HEK293 (cell line): Measurements from ENCODE around the gene RAD9B.

Source experiments
- BCL11A ChIP-seq: fragments of 450-650 bp; formaldehyde crosslinking; IDR thresholded peaks from 2 replicates; pipeline ENCODE4 v1.5.1; 2016; ENCODE audit warnings: low read depth, missing biosample characterization, missing genetic modification characterization
- KLF7 ChIP-seq: fragments of 450-650 bp; formaldehyde crosslinking; IDR thresholded peaks from 2 replicates; pipeline ENCODE4 v1.5.1; 2016; ENCODE audit warnings: missing biosample characterization, missing genetic modification characterization, borderline replicate concordance
- MYNN ChIP-seq: fragments of 450-650 bp; formaldehyde crosslinking; IDR thresholded peaks from 2 replicates; pipeline ENCODE4 v1.5.1; 2016; ENCODE audit warnings: missing biosample characterization, missing genetic modification characterization, borderline replicate concordance
- SETDB1 ChIP-seq: IDR thresholded peaks from one replicate; pipeline ENCODE4 v1.6.1; 2017; ENCODE audit warnings: mild to moderate bottlenecking, low read length, moderate library complexity, mixed read lengths; ENCODE audit not compliant: insufficient read length
- ZFP37 ChIP-seq: fragments of 450-650 bp; formaldehyde crosslinking; IDR thresholded peaks from 2 replicates; pipeline ENCODE4 v1.5.1; 2016; ENCODE audit warnings: missing biosample characterization, missing genetic modification characterization
- ZFP41 ChIP-seq: fragments of 450-650 bp; formaldehyde crosslinking; IDR thresholded peaks from 2 replicates; pipeline ENCODE4 v1.5.1; 2016; ENCODE audit warnings: missing biosample characterization, missing genetic modification characterization, borderline replicate concordance
- ZNF10 ChIP-seq: fragments of 450-650 bp; formaldehyde crosslinking; IDR thresholded peaks from 2 replicates; pipeline ENCODE4 v1.5.1; 2017; ENCODE audit warnings: missing biosample characterization, missing genetic modification characterization
- ZNF121 ChIP-seq: fragments of 450-650 bp; formaldehyde crosslinking; IDR thresholded peaks from 2 replicates; pipeline ENCODE4 v1.5.1; 2016; ENCODE audit warnings: missing biosample characterization, missing genetic modification characterization
- ZNF155 ChIP-seq: fragments of 450-650 bp; formaldehyde crosslinking; IDR thresholded peaks from 2 replicates; pipeline ENCODE4 v1.5.1; 2016; ENCODE audit warnings: missing biosample characterization, missing genetic modification characterization
- ZNF2 ChIP-seq: fragments of 450-650 bp; formaldehyde crosslinking; IDR thresholded peaks from 2 replicates; pipeline ENCODE4 v1.5.1; 2016; ENCODE audit warnings: missing biosample characterization, missing genetic modification characterization
- ZNF324 ChIP-seq: fragments of 450-650 bp; formaldehyde crosslinking; IDR thresholded peaks from 2 replicates; pipeline ENCODE4 v1.5.1; 2016; ENCODE audit warnings: missing biosample characterization, missing genetic modification characterization
- ZNF366 ChIP-seq: fragments of 450-650 bp; formaldehyde crosslinking; conservative IDR thresholded peaks from 2 replicates; pipeline ENCODE4 v1.5.1; 2016; ENCODE audit warnings: missing biosample characterization, missing genetic modification characterization
- ZNF518A ChIP-seq: fragments of 450-650 bp; formaldehyde crosslinking; conservative IDR thresholded peaks from 2 replicates; pipeline ENCODE4 v1.5.1; 2016; ENCODE audit warnings: low read depth, missing biosample characterization, missing genetic modification characterization
- ZNF544 ChIP-seq: fragments of 450-650 bp; formaldehyde crosslinking; IDR thresholded peaks from 2 replicates; pipeline ENCODE4 v1.5.0; 2017; ENCODE audit warnings: missing biosample characterization, missing genetic modification characterization
- ZNF600 ChIP-seq: fragments of 450-650 bp; formaldehyde crosslinking; IDR thresholded peaks from 2 replicates; pipeline ENCODE4 v1.5.1; 2016; ENCODE audit warnings: missing biosample characterization, missing genetic modification characterization
- ZNF645 ChIP-seq: fragments of 450-650 bp; formaldehyde crosslinking; IDR thresholded peaks from 2 replicates; pipeline ENCODE4; 2016; ENCODE audit warnings: missing biosample characterization, missing genetic modification characterization
- ZNF658 ChIP-seq: fragments of 450-650 bp; formaldehyde crosslinking; IDR thresholded peaks from 2 replicates; pipeline ENCODE4; 2016; ENCODE audit warnings: missing biosample characterization, missing genetic modification characterization
- ZNF660 ChIP-seq: fragments of 450-650 bp; IDR thresholded peaks from 2 replicates; pipeline ENCODE4 v1.5.1; 2018; ENCODE audit warnings: missing biosample characterization, mild to moderate bottlenecking, missing genetic modification characterization
- ZNF707 ChIP-seq: fragments of 450-650 bp; formaldehyde crosslinking; IDR thresholded peaks from 2 replicates; pipeline ENCODE4 v1.5.1; 2016; ENCODE audit warnings: missing biosample characterization, missing genetic modification characterization
- ZNF776 ChIP-seq: fragments of 450-650 bp; formaldehyde crosslinking; IDR thresholded peaks from 2 replicates; pipeline ENCODE4 v1.5.0; 2017; ENCODE audit warnings: missing biosample characterization, missing genetic modification characterization, borderline replicate concordance
- ZNF843 ChIP-seq: fragments of 450-650 bp; formaldehyde crosslinking; IDR thresholded peaks from 2 replicates; pipeline ENCODE4 v1.5.1; 2016; ENCODE audit warnings: missing biosample characterization, missing genetic modification characterization
- ZXDB ChIP-seq: fragments of 450-650 bp; formaldehyde crosslinking; IDR thresholded peaks from 2 replicates; pipeline ENCODE4 v1.5.1; 2016; ENCODE audit warnings: missing biosample characterization, missing genetic modification characterization
- TF ChIP-seq, protein P1 (sequence below): fragments of 450-650 bp; formaldehyde crosslinking; IDR thresholded peaks from 2 replicates; pipeline ENCODE4 v1.5.1; 2016; ENCODE audit warnings: missing biosample characterization, missing genetic modification characterization
- TF ChIP-seq, protein P2 (sequence below): fragments of 450-650 bp; formaldehyde crosslinking; IDR thresholded peaks from 2 replicates; pipeline ENCODE4 v1.5.1; 2016; ENCODE audit warnings: missing biosample characterization, missing genetic modification characterization
- TF ChIP-seq, protein P3 (sequence below): fragments of 450-650 bp; IDR thresholded peaks from 2 replicates; pipeline ENCODE4 v1.5.1; 2018; ENCODE audit warnings: missing biosample characterization, missing genetic modification characterization
- TF ChIP-seq, protein P4 (sequence below): fragments of 450-650 bp; formaldehyde crosslinking; IDR thresholded peaks from 2 replicates; pipeline ENCODE4 v1.5.1; 2016; ENCODE audit warnings: missing biosample characterization, missing genetic modification characterization

Gene RAD9B

DNA sequence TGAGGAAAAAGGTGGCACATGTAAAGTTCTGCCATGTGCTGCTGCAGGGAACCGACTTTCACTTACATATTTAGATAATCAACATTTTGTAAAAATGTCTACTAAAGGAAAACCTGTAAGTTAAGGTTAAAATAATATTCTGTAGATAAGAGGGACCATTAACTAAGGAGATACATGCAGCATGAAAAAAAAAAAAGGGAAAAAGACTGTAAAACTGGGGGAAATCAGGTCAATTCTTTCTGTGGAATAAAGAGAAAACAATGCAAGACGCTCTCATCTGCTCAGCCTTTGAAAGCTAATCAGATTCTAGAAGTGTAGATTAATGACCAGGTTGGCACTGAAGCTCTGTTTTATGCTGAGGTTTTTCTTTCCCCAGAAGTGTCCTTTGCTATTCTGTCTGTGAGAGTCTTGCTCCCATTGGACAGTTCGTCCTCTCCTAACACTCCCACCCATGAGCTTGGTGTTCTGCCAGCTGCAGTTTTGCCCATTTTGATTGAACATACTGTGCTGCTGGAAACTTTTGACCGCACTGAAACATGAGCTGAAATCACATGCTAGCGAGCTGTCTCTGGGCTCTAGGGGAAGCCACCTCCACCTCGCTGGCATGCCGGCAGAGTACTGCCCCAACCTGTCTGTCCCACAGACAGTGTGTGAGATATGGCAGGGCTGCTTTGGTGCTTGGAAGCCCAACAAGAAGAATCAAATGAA lies 41.3 kb downstream of the RAD9B start (continued):
- no peak for TF ChIP-seq ZNF518A
- TF ChIP-seq ZNF707 (tag by site-specific recombination), result no peak
- TF ChIP-seq ZNF2 (tag by site-specific recombination), result 0 out of 2 replicates have a peak, but pooled peaks have one; percentile 62
- no peak for TF ChIP-seq ZNF10 (tag by site-specific recombination)
- TF ChIP-seq, protein P1, sequence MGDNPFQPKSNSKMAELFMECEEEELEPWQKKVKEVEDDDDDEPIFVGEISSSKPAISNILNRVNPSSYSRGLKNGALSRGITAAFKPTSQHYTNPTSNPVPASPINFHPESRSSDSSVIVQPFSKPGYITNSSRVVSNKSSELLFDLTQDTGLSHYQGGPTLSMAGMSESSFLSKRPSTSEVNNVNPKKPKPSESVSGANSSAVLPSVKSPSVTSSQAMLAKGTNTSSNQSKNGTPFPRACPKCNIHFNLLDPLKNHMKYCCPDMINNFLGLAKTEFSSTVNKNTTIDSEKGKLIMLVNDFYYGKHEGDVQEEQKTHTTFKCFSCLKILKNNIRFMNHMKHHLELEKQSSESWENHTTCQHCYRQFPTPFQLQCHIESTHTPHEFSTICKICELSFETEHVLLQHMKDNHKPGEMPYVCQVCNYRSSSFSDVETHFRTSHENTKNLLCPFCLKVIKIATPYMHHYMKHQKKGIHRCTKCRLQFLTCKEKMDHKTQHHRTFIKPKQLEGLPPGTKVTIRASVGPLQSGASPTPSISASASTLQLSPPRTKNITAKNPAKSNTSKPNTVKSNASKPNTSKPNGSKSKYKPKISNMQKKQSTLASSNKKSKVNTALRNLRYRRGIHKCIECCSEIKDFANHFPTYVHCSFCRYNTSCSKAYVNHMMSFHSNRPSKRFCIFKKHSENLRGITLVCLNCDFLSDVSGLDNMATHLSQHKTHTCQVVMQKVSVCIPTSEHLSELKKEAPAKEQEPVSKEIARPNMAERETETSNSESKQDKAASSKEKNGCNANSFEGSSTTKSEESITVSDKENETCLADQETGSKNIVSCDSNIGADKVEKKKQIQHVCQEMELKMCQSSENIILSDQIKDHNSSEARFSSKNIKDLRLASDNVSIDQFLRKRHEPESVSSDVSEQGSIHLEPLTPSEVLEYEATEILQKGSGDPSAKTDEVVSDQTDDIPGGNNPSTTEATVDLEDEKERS, result no peak
- no peak for TF ChIP-seq ZFP41 (tag by site-specific recombination)
- TF ChIP-seq, protein P2, sequence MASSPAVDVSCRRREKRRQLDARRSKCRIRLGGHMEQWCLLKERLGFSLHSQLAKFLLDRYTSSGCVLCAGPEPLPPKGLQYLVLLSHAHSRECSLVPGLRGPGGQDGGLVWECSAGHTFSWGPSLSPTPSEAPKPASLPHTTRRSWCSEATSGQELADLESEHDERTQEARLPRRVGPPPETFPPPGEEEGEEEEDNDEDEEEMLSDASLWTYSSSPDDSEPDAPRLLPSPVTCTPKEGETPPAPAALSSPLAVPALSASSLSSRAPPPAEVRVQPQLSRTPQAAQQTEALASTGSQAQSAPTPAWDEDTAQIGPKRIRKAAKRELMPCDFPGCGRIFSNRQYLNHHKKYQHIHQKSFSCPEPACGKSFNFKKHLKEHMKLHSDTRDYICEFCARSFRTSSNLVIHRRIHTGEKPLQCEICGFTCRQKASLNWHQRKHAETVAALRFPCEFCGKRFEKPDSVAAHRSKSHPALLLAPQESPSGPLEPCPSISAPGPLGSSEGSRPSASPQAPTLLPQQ, result 0 out of 2 replicates have a peak, but pooled peaks have one; percentile 28
- TF ChIP-seq ZNF121 (tag by site-specific recombination), result no peak
- peak; percentile 100 for TF ChIP-seq ZNF600 (tag by site-specific recombination)
- no peak for TF ChIP-seq SETDB1
- TF ChIP-seq BCL11A (tag by site-specific recombination), result no peak
- TF ChIP-seq, protein P3, sequence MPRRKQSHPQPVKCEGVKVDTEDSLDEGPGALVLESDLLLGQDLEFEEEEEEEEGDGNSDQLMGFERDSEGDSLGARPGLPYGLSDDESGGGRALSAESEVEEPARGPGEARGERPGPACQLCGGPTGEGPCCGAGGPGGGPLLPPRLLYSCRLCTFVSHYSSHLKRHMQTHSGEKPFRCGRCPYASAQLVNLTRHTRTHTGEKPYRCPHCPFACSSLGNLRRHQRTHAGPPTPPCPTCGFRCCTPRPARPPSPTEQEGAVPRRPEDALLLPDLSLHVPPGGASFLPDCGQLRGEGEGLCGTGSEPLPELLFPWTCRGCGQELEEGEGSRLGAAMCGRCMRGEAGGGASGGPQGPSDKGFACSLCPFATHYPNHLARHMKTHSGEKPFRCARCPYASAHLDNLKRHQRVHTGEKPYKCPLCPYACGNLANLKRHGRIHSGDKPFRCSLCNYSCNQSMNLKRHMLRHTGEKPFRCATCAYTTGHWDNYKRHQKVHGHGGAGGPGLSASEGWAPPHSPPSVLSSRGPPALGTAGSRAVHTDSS (tag by site-specific recombination), result no peak
- TF ChIP-seq ZNF366 (tag by site-specific recombination), result peak; percentile 57; the same call in 1 of the 2 replicates
- peak; percentile 65; the same call in 1 of the 2 replicates for TF ChIP-seq ZNF660 (tag by site-specific recombination)
- TF ChIP-seq ZFP37 (tag by site-specific recombination), result no peak
- TF ChIP-seq ZNF843 (tag by site-specific recombination), result peak; percentile 58; the same call in 1 of the 2 replicates
- TF ChIP-seq ZNF776, result no peak
- TF ChIP-seq ZNF155 (tag by site-specific recombination), result no peak
- TF ChIP-seq ZNF645 (tag by site-specific recombination), result no peak
- TF ChIP-seq ZNF544, result no peak
- TF ChIP-seq ZNF324, result no peak
- no peak for TF ChIP-seq MYNN (tag by site-specific recombination)
- TF ChIP-seq, protein P4, sequence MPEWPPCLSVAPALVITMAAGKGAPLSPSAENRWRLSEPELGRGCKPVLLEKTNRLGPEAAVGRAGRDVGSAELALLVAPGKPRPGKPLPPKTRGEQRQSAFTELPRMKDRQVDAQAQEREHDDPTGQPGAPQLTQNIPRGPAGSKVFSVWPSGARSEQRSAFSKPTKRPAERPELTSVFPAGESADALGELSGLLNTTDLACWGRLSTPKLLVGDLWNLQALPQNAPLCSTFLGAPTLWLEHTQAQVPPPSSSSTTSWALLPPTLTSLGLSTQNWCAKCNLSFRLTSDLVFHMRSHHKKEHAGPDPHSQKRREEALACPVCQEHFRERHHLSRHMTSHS, result no peak
- no peak for TF ChIP-seq ZNF658 (tag by site-specific recombination)
- peak; percentile 69; the same call in 1 of the 2 replicates for TF ChIP-seq ZXDB (tag by site-specific recombination)
- TF ChIP-seq KLF7 (tag by site-specific recombination), result no peak
